ENCODE measurements around the gene PTPRB. TPM values are rescaled to one million over a fixed set of nuclear protein-coding genes. Genes with fewer than 3 reads are reported as not detected.

Gene PTPRB
- total and polyA plus RNA-seq, 2 of the 8 experiments (the other 6 are each of a cell fraction or from before 2014, with no cell fraction given): 0.36 to 0.58 TPM

DNA sequence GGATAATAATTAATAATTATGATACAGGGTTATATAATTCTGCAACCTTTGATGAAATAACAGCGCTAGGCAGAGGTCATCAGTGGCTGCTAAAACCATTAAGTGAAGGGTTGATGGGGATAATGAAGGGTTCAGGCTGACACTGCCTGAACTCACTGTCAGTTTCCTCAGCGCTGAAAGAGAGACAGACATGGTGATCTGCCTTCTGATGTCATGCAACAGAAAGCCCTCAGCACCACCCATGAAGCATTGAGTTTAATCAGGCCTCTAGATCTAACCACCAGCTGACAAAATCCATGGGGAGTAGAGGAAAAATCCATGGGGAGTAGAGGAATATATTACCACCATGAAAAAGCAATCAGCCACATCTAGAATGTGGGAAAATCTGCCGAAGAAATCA, 107.6 kb downstream of the PTPRB start (continued):
- TF ChIP-seq, protein P1, sequence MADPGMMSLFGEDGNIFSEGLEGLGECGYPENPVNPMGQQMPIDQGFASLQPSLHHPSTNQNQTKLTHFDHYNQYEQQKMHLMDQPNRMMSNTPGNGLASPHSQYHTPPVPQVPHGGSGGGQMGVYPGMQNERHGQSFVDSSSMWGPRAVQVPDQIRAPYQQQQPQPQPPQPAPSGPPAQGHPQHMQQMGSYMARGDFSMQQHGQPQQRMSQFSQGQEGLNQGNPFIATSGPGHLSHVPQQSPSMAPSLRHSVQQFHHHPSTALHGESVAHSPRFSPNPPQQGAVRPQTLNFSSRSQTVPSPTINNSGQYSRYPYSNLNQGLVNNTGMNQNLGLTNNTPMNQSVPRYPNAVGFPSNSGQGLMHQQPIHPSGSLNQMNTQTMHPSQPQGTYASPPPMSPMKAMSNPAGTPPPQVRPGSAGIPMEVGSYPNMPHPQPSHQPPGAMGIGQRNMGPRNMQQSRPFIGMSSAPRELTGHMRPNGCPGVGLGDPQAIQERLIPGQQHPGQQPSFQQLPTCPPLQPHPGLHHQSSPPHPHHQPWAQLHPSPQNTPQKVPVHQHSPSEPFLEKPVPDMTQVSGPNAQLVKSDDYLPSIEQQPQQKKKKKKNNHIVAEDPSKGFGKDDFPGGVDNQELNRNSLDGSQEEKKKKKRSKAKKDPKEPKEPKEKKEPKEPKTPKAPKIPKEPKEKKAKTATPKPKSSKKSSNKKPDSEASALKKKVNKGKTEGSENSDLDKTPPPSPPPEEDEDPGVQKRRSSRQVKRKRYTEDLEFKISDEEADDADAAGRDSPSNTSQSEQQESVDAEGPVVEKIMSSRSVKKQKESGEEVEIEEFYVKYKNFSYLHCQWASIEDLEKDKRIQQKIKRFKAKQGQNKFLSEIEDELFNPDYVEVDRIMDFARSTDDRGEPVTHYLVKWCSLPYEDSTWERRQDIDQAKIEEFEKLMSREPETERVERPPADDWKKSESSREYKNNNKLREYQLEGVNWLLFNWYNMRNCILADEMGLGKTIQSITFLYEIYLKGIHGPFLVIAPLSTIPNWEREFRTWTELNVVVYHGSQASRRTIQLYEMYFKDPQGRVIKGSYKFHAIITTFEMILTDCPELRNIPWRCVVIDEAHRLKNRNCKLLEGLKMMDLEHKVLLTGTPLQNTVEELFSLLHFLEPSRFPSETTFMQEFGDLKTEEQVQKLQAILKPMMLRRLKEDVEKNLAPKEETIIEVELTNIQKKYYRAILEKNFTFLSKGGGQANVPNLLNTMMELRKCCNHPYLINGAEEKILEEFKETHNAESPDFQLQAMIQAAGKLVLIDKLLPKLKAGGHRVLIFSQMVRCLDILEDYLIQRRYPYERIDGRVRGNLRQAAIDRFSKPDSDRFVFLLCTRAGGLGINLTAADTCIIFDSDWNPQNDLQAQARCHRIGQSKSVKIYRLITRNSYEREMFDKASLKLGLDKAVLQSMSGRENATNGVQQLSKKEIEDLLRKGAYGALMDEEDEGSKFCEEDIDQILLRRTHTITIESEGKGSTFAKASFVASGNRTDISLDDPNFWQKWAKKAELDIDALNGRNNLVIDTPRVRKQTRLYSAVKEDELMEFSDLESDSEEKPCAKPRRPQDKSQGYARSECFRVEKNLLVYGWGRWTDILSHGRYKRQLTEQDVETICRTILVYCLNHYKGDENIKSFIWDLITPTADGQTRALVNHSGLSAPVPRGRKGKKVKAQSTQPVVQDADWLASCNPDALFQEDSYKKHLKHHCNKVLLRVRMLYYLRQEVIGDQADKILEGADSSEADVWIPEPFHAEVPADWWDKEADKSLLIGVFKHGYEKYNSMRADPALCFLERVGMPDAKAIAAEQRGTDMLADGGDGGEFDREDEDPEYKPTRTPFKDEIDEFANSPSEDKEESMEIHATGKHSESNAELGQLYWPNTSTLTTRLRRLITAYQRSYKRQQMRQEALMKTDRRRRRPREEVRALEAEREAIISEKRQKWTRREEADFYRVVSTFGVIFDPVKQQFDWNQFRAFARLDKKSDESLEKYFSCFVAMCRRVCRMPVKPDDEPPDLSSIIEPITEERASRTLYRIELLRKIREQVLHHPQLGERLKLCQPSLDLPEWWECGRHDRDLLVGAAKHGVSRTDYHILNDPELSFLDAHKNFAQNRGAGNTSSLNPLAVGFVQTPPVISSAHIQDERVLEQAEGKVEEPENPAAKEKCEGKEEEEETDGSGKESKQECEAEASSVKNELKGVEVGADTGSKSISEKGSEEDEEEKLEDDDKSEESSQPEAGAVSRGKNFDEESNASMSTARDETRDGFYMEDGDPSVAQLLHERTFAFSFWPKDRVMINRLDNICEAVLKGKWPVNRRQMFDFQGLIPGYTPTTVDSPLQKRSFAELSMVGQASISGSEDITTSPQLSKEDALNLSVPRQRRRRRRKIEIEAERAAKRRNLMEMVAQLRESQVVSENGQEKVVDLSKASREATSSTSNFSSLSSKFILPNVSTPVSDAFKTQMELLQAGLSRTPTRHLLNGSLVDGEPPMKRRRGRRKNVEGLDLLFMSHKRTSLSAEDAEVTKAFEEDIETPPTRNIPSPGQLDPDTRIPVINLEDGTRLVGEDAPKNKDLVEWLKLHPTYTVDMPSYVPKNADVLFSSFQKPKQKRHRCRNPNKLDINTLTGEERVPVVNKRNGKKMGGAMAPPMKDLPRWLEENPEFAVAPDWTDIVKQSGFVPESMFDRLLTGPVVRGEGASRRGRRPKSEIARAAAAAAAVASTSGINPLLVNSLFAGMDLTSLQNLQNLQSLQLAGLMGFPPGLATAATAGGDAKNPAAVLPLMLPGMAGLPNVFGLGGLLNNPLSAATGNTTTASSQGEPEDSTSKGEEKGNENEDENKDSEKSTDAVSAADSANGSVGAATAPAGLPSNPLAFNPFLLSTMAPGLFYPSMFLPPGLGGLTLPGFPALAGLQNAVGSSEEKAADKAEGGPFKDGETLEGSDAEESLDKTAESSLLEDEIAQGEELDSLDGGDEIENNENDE (IDR thresholded peaks at IDR 0.05; ENCODE audit: insufficient replicate concordance, low read length): no peak
- TF ChIP-seq SIRT6 (IDR thresholded peaks at IDR 0.05; ENCODE audit: low read length): no peak
- TF ChIP-seq YY1 (IDR thresholded peaks at IDR 0.05; ENCODE audit: low read depth, low read length): no peak
- no peak for TF ChIP-seq SP1 (IDR thresholded peaks at IDR 0.05; ENCODE audit: low read depth, low read length)
- no peak for TF ChIP-seq GTF2F1 (IDR thresholded peaks at IDR 0.05; ENCODE audit: borderline replicate concordance, low read depth, low read length)
- no peak for TF ChIP-seq KDM1A (IDR thresholded peaks at IDR 0.05; ENCODE audit: borderline replicate concordance, low read length)
- TF ChIP-seq BCL11A (IDR thresholded peaks at IDR 0.05; ENCODE audit: low read depth in 2 of 2, low read length in 2 of 2): no peak
- TF ChIP-seq PHF8 (conservative IDR thresholded peaks at IDR 0.05; ENCODE audit: low read depth, low read length): no peak

Data from H1 (cell line).